Activated CD4-positive, alpha-beta T cell treated with anti-CD3 and anti-CD28 coated beads, Interleukin-2, amount 50 U/mL, for 24 hours (primary cell): ENCODE measurements around the gene ISX.
"Not testable (repeated sequence)": the region's sequence is repeated elsewhere in the genome, so short reads cannot be mapped to it uniquely, and the experiment has no call there.

ENCODE experiments used
- DNase-seq, 2 donors: peaks; one replicate each; pipeline ENCODE4 v3.0.0-alpha.2; 2020; ENCODE audit warnings: low read depth in 1 of 2, low spot score in 1 of 2

Gene ISX

DNA sequence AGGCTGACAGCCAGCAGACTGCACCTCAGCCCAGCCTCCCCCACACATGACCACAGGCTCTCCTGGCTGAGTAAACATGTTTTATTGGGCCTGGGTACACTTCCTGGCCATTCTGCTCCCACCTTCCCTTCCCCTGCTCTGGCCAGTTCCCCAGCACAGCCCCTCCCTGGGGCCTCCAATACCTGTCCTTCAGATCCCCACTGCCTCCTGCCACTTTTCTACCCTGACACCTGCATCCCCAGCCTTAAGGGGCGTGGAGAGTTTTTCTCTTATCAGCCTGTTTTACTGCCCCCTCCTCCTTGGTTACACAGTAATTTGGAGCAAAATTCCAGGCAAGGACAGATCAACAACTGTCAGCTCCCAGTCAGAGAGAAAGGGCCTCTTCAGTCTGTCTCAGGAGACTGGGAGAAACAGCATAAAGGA, at the start of gene ISX:
Gene ISX, plus strand, starts transcription at position 363 of the 423 bp plus-strand sequence. CDS start 930 bp downstream, outside the sequence.
- DNase-seq: no peak

DNA sequence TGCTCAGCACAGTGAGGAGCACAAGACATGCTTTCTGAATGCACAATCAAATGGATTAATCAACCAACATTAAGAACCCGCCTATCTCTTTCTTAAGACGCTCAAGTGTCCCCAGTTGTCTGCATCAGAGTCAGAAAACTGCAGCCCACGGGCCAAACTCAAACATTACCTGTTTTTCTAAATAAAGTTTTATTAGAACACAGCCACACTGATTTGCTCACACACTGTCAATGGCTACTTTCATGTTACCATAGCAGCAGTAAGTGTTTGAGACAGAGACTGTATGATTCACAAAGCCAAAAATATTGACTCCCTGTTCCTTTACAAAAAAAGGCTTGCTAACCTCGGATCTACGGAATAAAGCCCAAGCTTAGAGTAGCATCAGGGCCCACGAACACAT, 49.0 kb upstream of the ISX start:
- DNase-seq: no peak

DNA sequence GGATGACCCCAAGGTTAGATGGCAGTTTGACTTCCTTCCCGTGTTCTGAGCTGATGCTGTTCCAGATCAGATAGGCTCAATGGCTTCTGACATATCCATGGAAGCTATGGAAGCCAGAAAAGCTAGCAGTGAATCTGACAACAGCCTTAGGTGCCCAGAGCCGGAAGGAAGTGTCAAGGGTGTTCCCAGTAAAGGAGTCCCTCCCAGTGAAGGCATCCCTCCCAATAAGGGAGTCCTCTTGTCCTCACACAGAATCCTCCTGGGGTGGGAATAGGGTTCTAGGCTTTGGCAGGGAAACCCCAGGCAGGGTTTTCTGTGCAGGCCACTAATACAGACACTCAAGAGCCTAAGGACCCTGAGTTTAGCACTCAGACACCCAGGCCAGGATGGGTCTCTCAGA, 47.0 kb upstream of the ISX start:
- no peak for DNase-seq

DNA sequence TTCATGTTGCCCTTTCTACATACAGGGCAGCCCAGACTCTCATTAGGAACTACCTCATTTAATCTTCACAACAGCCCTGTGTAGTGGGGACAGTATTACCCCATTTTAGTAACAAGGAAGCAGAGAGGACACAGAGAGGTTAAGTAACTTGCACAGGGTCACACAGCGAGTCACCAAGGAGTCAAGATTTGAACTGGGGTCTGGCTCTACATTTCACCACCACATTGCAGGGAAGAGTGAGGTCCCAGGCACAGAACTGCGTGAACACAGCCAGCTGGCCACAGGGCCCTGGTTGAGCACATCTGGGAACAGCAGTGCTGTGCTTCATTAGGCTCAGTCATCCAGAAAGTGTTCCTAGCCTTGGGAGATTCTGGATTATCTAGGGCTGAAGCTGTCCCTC, 45.4 kb upstream of the ISX start:
- DNase-seq: no peak

DNA sequence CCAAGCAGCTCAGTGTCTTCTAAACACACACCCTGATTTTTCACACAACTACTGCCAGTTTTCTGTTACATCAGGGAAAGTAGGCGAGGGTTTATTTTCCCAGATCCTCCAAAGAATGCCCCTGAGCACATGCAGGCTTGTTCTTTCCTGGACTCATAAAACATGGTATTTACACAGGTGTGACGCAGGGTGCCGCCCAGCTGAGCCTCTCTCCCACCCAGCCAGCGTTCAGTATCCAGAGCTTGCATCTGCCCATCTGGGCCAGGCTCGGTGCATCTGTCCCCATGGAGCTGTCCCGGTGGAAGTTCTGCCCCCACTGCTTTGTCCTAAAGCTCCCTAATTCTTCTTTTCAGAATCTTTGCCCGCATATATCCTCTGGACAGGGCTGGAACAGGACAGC, 44.8 kb upstream of the ISX start:
- no peak for DNase-seq

DNA sequence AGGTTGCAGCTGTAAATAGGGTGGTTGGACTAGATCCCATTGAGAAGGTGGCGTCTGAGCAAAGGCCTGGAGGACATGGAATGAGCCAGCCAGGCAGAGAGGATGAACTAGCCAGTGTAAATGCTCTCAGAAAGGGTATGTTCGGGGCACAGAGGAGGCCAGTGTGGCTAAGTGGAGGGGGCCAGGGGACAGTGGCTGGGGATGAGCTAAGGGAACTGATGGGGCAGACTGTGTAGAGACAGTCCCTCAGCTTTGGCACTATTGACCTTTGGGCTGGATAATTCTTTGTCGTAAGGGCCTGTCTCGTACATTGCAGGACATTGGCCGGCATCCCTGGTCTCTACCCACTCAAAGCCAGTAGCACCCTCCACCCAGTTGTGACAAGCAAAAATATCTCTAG, 43.7 kb upstream of the ISX start:
- no peak for DNase-seq

DNA sequence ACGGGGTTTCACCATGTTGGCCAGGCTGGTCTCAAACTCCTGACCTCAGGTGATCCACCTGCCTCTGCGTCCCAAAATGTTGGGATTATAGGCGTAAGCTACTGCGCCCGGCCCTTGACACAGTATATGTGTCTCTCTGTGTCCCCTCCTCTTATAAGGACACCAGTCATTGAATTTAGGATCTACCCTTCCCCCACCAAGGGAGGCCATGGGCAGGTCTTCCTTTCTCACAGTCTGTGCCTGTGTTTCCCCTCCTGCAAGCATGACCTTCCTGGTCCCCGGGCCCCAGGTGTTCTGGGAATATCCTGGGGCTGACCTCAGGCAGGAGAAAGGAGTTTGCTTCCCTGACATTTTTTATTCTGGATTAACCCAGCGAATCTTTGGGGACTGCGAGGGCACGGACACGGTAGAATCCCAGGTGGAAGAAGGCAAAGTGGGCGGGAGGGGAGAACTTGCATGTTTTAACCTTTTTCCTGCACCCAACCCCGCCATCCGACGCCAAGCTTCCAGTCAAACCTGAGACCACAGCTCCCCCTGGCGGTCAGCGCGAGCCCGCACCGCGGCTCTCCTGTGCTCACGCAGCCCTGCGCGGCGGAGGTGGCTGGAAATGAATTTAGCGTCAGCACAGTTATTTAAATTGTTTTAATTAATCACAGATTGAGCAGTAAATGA, 42.1 kb upstream of the ISX start:
- peak; percentile 24 to 50 for DNase-seq

DNA sequence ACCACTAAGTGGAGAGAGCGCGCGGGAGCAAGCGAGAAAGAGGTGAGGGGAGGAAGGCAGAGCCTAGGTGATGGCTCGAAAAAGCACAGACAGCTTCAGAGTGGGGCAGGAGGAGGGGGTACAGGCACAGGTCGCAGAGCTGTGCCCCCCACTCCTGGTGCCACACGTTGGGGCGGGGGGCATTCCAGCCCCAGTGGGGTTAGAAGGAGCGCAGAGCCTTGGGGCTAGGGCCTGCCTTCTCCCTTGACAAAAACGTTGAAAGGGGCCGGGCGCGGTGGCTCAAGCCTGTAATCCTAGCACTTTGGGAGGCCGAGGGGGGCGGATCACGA, 41.6 kb upstream of the ISX start:
- no peak for DNase-seq

DNA sequence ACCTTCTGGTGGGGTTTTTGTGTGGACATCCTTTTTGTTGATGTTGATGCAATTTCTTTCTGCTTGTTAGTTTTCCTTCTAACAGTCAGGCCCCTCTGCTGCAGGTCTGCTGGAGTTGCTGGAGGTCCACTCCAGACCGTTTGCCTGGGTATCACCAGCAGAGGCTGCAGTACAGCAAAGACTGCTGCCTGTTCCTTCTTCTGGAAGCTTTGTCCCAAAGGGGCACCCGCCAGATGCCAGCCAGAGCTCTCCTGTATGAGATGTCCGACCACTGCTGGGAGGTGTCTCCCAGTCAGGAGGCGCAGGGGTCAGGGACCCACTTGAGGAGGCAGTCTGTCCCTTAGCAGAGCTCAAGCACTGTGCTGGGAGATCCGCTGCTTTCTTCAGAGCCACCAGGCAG, 35.8 kb upstream of the ISX start:
- not testable (repeated sequence) for DNase-seq

DNA sequence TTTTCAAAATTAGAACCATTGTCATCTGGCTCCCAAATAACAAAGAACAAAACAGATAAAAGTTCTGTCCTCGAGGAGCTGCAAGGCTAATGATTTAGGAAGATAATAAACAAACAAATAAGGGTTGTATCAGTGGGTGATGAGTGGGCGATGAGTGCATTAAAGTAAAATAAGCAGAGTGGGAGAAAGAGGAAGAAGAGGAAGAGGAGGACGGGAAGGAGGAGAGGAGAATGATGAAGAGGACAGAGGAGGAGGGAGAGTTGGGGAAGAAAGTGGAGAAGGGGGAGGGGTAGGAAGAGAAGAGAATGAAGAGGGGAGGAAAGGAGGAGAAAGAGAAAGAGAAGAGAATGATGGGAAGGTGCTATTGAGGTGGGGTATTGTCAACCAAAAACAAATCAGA, 33.4 kb upstream of the ISX start:
- no peak for DNase-seq

DNA sequence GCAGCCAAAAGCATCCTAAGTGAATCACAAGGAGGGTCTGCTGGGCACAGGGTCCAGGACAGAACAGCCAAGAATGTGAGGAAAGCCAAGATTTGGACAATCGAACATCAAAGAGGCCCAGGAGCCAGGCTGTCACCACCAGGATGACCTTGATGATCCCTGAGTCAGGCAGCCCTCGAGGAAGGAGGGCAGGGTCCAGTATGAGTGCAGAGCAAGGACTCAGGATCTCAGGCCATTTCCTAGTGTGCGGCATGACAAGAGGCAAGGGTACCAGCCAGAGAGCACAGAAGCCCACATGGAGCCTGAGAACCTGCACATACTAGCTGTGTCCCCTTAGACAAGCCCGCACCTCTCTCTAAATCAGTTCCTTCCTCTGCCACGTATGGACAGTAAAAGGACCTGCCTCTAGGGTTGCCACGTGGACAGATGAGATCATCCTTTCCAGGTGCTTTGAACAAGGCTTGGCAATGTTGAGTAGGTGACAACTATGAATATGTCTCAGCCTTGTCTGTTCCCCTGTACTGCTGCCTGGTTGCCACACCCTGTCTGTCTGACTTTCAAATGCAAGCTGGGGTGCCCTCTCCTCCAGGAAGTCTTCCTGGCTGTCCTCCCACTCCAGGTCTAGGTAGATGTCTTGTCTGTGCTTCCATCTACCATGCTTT, 32.2 kb upstream of the ISX start:
- DNase-seq: no peak

DNA sequence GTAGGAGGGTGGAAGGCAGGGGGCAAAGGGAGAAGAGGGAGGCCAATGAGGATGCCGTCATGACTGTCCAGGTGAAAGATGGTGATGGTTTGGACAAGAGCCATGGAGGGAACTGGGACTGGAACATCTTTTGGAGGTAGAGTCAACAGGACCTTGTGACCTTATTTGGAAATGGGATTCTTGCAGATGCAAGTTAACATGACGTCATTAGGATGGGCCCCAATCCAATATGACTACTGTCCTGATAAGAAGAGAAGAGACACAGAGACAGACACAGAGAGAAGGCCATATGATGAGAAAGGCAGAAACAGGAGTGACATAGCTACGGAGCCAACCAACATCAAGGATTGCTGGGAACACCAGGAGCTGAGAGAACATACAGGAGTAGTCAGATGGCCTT, 31.0 kb upstream of the ISX start:
- DNase-seq: no peak

DNA sequence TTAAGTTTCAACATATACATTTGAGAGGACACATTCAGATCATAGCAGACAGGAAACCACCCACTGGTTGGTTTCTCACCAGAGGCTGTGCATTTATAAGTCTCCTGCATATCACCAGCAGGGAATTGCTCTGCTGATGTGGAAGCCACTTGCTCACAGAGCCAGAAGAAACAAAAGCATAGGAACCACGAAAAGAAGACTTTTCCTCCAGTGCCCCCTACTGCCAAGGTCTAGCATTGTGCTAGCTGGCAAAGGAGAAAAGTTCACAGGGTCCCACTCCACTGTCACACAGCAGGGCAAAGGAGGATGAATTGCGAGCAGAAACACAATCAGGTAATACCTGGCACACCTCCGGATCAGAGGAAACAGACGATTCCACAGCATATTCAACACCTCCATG, 28.9 kb upstream of the ISX start:
- DNase-seq: no peak

DNA sequence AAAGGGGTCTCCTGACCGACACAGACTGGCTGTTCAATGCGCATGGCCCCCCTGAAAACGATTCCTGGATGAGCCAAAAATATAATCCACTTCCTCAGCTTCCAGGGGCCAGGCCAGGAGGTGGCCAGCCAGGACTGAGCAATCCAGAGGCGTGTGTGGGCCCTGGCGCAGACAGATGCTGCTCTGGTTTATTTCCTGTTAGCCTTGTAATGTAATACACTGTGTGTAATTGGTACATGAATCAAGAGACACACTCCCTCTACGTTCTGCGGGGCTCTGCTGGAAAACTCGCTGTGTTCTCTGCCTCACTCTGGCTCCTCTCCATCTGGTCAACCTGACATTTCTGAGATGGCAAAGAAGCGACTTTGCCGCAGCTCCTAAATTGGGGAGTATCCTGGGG, 26.3 kb upstream of the ISX start:
- DNase-seq: no peak

DNA sequence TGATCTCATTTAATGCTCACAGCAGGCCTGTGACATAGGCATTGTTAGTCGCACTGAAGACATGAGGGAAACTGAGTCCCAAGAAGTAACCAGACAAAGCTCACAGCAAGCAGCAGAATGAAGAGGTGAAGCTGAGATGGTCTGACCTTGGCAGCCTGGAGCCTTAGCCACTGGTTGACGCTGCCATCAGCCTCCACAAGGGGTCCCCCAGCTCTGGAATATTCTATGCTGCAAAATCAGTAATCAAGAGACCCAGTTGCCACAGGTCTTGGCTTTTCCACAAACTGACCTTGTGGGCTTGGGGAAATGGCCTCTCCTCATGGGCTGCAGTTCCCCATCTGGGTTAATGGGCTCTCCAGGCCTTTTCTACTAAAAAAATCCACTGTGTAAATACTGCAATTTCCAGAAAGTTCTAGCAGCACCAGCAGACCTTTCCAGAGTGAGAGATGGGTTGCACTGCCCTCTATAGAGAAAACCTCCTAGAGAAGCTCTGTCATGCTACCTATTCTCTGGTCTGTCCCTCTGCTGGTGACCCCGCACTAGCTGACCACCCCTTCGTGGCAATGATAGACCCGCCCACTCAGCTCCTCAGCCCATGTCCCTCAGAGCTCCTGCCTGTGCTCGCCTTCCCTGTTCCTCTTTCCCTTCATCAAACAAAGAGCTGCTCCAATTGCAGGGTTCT, 22.6 kb upstream of the ISX start:
- no peak for DNase-seq

DNA sequence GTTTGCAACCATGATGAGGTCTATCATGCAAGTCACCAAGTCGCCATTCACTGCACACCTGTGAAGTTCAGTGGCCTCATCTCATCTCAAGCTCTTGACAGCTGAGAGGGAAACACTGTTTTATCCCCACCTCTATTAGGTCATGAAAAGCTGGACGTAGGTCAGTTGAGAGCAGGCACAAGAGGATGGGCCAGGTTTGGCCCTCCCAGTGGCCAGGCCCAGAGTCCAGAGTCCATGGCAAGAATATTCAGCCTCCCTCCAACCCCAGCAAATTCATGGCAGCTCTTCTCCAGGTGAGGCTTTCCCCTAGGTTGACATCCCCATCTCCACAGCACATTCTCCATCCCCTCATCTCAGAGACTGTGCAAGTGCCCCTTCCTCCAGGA, 22.0 kb upstream of the ISX start:
- no peak for DNase-seq

DNA sequence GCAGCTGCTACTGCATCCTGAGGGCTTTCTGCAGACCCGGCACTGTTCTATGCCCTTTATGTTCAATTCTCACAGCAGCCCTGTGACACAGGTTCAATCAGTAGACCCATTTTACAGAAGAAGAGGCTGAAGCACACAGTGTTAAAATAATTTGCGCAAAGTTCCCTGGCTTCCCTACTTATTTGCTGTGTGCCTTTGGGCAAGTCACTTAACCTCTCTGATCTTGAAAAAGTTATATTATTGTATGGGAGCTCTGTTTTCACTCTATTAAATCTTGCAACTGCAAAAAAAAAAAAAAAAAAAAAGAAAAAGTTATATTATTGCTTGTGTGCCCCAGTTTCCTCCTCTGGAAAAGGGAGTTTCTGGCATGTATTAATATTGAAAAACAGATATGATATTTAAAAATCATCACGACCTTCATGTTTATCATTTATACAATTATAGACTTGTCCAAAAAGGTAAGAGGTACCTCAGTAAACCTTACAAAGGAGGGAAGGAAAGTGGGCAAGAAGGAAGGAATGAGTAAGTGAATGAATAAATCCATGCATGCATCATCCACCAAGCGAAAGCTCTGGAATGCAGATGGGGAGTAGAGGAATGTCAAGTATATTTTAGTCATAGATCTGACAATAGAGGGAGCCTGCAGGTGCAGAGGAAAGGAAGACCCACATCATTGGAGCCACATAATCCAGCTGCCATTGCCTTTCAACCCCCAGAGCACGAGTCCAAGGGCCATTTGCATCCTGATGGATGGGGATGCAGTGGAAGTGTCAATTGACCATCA, 21.2 kb upstream of the ISX start:
- no peak for DNase-seq

DNA sequence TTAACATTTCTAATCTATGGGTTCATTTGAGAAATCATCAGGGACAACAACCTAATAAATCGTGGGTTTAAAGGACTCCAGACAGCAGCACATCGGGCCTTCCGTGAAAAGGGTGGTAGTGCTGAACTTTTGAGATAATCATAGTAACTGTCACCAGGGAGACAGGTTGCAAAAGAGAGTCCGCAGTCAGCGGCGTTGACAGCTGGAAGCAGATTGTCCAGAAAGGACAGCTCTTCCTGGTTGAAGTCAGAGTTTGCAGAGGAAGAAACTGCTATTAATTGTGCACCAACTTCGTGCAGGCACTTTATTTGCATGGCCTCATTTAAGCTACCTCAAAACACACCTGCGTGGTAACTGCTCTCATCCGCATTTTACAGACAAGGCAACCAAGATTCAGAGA, 20.5 kb upstream of the ISX start:
- no peak for DNase-seq

DNA sequence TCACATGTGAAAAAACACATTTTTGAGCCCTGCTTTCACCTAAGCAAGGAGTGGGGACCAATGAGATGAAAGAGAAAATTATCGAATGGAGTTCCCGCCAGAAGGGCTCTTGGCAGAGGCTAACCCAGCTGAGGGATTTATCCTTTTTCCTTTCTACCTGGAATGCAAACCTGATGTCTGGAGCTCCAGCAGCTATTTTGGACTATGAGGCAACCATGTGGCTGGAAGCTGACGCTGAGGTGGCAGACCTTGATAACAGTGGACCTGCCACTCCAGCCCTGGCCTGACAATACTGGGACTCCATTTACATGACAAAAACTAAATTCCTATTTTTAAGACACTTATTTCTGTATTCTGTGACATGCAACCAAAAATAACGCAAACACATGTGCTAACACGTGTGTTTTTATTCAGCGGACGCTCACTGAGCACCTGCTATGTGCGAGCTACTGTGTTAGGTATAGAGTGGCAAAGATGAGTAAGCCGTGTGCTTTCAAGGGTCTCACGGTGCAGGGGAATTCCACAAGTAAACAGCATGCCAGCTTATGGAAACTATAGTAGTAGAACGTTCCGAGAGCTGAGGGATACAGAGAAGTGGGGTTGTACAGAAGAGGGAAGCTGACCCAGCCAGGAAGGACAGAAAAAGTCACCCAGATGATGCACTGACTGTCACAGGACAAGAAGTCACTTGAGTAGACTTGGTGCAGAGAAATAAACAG, 19.1 kb upstream of the ISX start:
- DNase-seq: no peak

DNA sequence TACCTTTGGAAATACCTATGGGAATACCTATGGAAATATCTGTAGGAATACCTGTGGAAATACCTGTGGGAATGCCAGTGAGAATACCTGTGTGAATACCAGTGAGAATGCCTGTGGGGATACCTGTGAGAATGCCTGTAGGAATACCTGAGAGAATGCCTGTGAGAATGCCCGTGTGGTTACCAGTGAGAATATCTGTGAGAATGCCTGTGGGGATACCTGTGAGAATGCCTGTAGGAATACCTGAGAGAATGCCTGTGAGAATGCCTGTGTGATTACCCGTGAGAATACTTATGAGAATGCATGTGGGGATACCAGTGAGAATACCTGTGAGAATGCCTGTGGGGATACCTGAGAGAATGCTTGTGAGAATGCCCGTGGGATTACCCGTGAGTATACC, 15.9 kb upstream of the ISX start:
- not testable (repeated sequence) for DNase-seq

DNA sequence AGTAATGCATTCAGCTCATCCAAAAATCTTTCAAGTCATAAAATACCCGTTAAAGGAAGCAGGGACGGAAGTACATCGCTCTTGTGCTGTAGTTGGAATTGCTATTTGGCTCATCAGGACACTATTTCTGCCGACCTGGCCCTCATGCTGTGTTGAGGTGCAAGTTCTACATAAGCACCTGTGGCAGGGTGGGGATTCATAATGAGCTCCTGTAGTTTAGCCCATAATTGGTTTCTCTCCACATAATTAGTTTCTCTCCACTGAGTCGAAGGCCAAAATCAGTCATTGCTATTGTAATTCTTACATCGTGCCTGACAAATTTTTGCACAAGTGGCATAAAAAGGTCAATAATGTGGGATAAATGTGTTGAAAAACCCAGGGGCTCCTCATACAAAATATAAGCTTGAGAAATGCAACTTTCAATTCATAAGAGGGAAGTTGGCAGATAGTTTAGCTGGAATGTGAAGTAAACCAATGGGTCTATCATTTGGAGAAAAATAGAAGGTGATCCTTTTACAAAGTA, 14.9 kb upstream of the ISX start:
- no peak for DNase-seq
